ENCODE measurements around the gene DPF3. TPM values are rescaled to one million over a fixed set of nuclear protein-coding genes. Genes with fewer than 3 reads are reported as not detected.

DPF3 gene
- total and polyA plus RNA-seq, 2 of the 13 experiments (the other 11 are each of a cell fraction or from before 2014, with no cell fraction given) = 0.09 to 0.60 TPM

DNA sequence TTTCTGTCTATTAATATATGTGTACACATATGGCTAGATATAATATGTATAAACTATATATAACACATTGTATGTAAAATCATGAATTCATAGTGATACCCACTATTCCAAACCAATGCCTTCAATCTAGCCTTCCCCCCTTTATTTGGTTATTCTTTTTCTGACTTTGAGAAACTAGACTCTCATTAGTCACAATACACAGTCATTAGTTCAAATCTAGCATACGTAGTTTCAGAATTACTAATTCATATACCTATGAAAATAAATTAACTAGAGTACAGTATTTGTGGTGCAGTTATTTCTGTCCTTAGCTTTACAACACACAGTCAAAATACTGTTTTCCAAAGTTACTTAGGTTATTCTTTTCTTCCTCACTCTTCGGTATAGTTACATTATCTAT, 268.2 kb downstream of the DPF3 start:
- Histone ChIP-seq H3K27ac (ENCODE audit: extremely low read length, insufficient read depth, low read length) (no peak overlapping the region), H3K9ac (ENCODE audit: insufficient read depth, low read depth, low read length) (no peak overlapping the region), H3K9me3 (ENCODE audit: low read length) (no peaks in the 10 kb centered on the region), H4K20me1 (ENCODE audit: insufficient read depth, low read length) (no peaks in the 10 kb centered on the region), H3K4me2 (ENCODE audit: low read depth, low read length) (no peak overlapping the region), H2AFZ (ENCODE audit: low read length) (no peak overlapping the region), H3K36me3 (replicated peaks in 1 of 2; ENCODE audit: control insufficient read depth in 1 of 2, insufficient read depth in 2 of 2, low read length in 2 of 2) (no peaks in the 10 kb centered on the region), H3K27me3 (ENCODE audit: control insufficient read depth in 1 of 2, insufficient read depth in 2 of 2, low read length in 2 of 2) (no peaks in the 10 kb centered on the region), H3K4me1 (ENCODE audit: insufficient read depth, low read length) (no peaks in the 10 kb centered on the region), H3K79me2 (ENCODE audit: insufficient read depth, low read length) (no peaks in the 10 kb centered on the region), H3K4me3 (replicated peaks in 1 of 3; ENCODE audit: insufficient read depth in 1 of 3, low read depth in 2 of 3, low read length in 3 of 3) (no peak overlapping the region)
- CTCF ChIA-PET (ENCODE audit: low intra/inter-chr PET ratio, low total read pairs) = no interaction called here
- TF ChIP-seq ZMYM3 (CRISPR knock-in tag; IDR thresholded peaks at IDR 0.05) (no peak), ZNF619 (CRISPR knock-in tag; IDR thresholded peaks at IDR 0.05) (no peak), ZNF567 (CRISPR knock-in tag; IDR thresholded peaks at IDR 0.05; ENCODE audit: borderline replicate concordance) (no peak), ZNF431 (CRISPR knock-in tag; IDR thresholded peaks at IDR 0.05; ENCODE audit: borderline replicate concordance, low read depth) (no peak), CC2D1A (CRISPR knock-in tag; IDR thresholded peaks at IDR 0.05) (no peak), ZKSCAN1 (IDR thresholded peaks at IDR 0.05; ENCODE audit: low read length) (no peak), ARNT2 (CRISPR knock-in tag; IDR thresholded peaks at IDR 0.05; ENCODE audit: low read depth) (no peak), ZNF18 (CRISPR knock-in tag; IDR thresholded peaks at IDR 0.05; ENCODE audit: insufficient replicate concordance) (no peak), CEBPG (CRISPR knock-in tag; IDR thresholded peaks at IDR 0.05) (no peak), CBFB (CRISPR knock-in tag; IDR thresholded peaks at IDR 0.05) (no peak), FOXK2 (IDR thresholded peaks at IDR 0.05) (no peak), ARNT (IDR thresholded peaks at IDR 0.05) (no peak), GATA4 (IDR thresholded peaks at IDR 0.05; ENCODE audit: borderline replicate concordance, low read depth) (no peak), MTF2 (CRISPR knock-in tag; IDR thresholded peaks at IDR 0.05; ENCODE audit: borderline replicate concordance) (no peak)
- TF ChIP-seq, protein P1, sequence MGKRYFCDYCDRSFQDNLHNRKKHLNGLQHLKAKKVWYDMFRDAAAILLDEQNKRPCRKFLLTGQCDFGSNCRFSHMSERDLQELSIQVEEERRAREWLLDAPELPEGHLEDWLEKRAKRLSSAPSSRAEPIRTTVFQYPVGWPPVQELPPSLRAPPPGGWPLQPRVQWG (CRISPR knock-in tag; IDR thresholded peaks at IDR 0.05; ENCODE audit: borderline replicate concordance, low read depth) = no peak
- TF ChIP-seq, protein P2, sequence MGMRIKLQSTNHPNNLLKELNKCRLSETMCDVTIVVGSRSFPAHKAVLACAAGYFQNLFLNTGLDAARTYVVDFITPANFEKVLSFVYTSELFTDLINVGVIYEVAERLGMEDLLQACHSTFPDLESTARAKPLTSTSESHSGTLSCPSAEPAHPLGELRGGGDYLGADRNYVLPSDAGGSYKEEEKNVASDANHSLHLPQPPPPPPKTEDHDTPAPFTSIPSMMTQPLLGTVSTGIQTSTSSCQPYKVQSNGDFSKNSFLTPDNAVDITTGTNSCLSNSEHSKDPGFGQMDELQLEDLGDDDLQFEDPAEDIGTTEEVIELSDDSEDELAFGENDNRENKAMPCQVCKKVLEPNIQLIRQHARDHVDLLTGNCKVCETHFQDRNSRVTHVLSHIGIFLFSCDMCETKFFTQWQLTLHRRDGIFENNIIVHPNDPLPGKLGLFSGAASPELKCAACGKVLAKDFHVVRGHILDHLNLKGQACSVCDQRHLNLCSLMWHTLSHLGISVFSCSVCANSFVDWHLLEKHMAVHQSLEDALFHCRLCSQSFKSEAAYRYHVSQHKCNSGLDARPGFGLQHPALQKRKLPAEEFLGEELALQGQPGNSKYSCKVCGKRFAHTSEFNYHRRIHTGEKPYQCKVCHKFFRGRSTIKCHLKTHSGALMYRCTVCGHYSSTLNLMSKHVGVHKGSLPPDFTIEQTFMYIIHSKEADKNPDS (CRISPR knock-in tag; IDR thresholded peaks at IDR 0.05) = no peak
- in situ Hi-C loops (cut with HindIII; ENCODE audit: extremely low pct_ligation_motif_present, low pct_unique_long_range_greater_than_20kb) (no loop called here), intact Hi-C loops (cut with micrococcal nuclease; ENCODE audit: unreplicated experiment) (no loop called here)
- FAIRE-seq (no peak), DNase-seq (ENCODE audit: low spot score) (no peak), ATAC-seq (no peak)
- POLR2A ChIA-PET = no interaction called here
- no TSS peak for BruUV-seq (replicated peaks)
- 5% methylated on average over 2 of the region's 2 CpGs for WGBS (ENCODE audit: low lambda C conversion rate)
